Panc1 (cell line): ENCODE measurements around the gene OR51B4. TPM values are rescaled to one million over a fixed set of nuclear protein-coding genes. Genes with fewer than 3 reads are reported as not detected.

Experiments used
- ATAC-seq: fragments of 200-7000 bp; cut with Tn5 transposase; 2 replicates; pipeline ENCODE4 v1.9.1; 2020; ENCODE audit warnings: mild to moderate bottlenecking, moderate library complexity
- BruUV-seq: library from RNA; stranded (reverse); fragments of 400-500 nt; replicated peaks from 2 replicates; lab custom pipeline; 2021; lab: Mats Ljungman, UMichigan
- CTCF ChIA-PET: fragments of 300-600 bp; sonication (Branson Sonifier 250); formaldehyde crosslinking; loops from one replicate; lab custom pipeline; 2022; ENCODE audit warnings: antibody characterized with exemption; lab: Charles Lee
- POLR2A ChIA-PET: fragments of 300-600 bp; sonication (Branson Sonifier 250); formaldehyde crosslinking; loops from one replicate; lab custom pipeline; 2022; ENCODE audit warnings: antibody characterized with exemption; lab: Charles Lee
- DNase-seq: peaks from one replicate; pipeline ENCODE4 v3.0.0-alpha.2; 2010; ENCODE audit warnings: low read depth, low spot score
- H3K27ac ChIP-seq: 2 replicates; pipeline ENCODE4 v1.5.1; 2011; ENCODE audit warnings: mild to moderate bottlenecking, low read length, inconsistent platforms
- H3K27me3 ChIP-seq: fragments of 200-500 bp; sonication (Bioruptor generic); 2 replicates; pipeline ENCODE4 v1.6.0; 2014; ENCODE audit warnings: low read length, inconsistent platforms; ENCODE audit not compliant: control insufficient read depth, insufficient read depth
- H3K36me3 ChIP-seq: fragments of 200-500 bp; sonication (Bioruptor generic); 2 replicates; pipeline ENCODE4 v1.5.1; 2014; ENCODE audit warnings: inconsistent platforms, mild to moderate bottlenecking, low read length, moderate library complexity; ENCODE audit not compliant: control insufficient read depth, insufficient read depth
- H3K4me1 ChIP-seq: 2 replicates; pipeline ENCODE4 v1.5.1; 2011; ENCODE audit warnings: inconsistent platforms, mild to moderate bottlenecking, low read length, moderate library complexity; ENCODE audit not compliant: control insufficient read depth, insufficient read depth
- H3K4me3 ChIP-seq, 2 experiments: 2 replicates each; pipeline ENCODE4 v1.5.1; 2011 to 2012; ENCODE audit warnings: low read depth in 2 of 2, low read length in 2 of 2, mild to moderate bottlenecking in 2 of 2, inconsistent platforms in 1 of 2, moderate library complexity in 1 of 2
- H3K9me3 ChIP-seq: fragments of 200-500 bp; sonication (Bioruptor generic); 2 replicates; pipeline ENCODE4 v1.5.1; 2014; ENCODE audit warnings: low read depth, mild to moderate bottlenecking, inconsistent platforms, low read length, moderate library complexity; ENCODE audit not compliant: control insufficient read depth, insufficient read depth
- POLR2AphosphoS5 ChIP-seq: IDR thresholded peaks from 2 replicates; pipeline ENCODE4 v1.6.1; 2012; ENCODE audit warnings: mild to moderate bottlenecking, low read depth, low read length, moderate library complexity
- SIN3A ChIP-seq: IDR thresholded peaks from 2 replicates; pipeline ENCODE4 v1.6.1; 2012; ENCODE audit warnings: low read depth, mild to moderate bottlenecking, low read length, moderate library complexity, borderline replicate concordance; ENCODE audit not compliant: insufficient read depth
- TCF7L2 ChIP-seq: IDR thresholded peaks from 2 replicates; pipeline ENCODE4 v1.6.1; 2011; ENCODE audit warnings: mild to moderate bottlenecking, low read depth, low read length, inconsistent platforms
- in situ Hi-C: cut with HindIII; loops from 2 replicates; pipeline ENCODE4 v1.10.0; 2016; ENCODE audit warnings: low sequenced_read_pairs, low pct_unique_long_range_greater_than_20kb
- intact Hi-C: fragments of 100-400 bp; cut with micrococcal nuclease; formaldehyde crosslinking; loops from one replicate; pipeline ENCODE4 v1.10.0; 2022; ENCODE audit not compliant: unreplicated experiment
- total RNA-seq: library from RNA; stranded (reverse); gene quantifications from one replicate; pipeline ENCODE4 v1.2.1, GENCODE V29; 2021; ENCODE audit not compliant: unreplicated experiment
- TF ChIP-seq, protein P1 (sequence below): fragments of 450-650 bp; IDR thresholded peaks from 2 replicates; pipeline ENCODE4 v1.5.1; 2017; ENCODE audit warnings: mild to moderate bottlenecking
- TF ChIP-seq, protein P2 (sequence below), 2 experiments: IDR thresholded peaks; 2 replicates each; pipeline ENCODE4 v1.6.1; 2011 to 2012; ENCODE audit warnings: low read depth in 2 of 2, control low read depth in 1 of 2, low read length in 1 of 2, mild to moderate bottlenecking in 1 of 2, moderate library complexity in 1 of 2; ENCODE audit not compliant: insufficient read depth in 1 of 2

OR51B4 gene
- total RNA-seq, 1 experiment from 2014 or later, result not detected

- Histone ChIP-seq H3K36me3 (no peaks in the 10 kb centered on the region), H3K27me3 (no peaks in the 10 kb centered on the region), H3K9me3 (no peaks in the 10 kb centered on the region), H3K4me3 (no peak overlapping the region), H3K4me1 (peaks cover 7% of the 10 kb centered on the region; the same call in 1 of the 2 replicates), H3K27ac (no peak overlapping the region)
- POLR2A ChIA-PET, result no interaction called here
- ATAC-seq (peak; percentile 99), DNase-seq (peak; percentile 100)
- intact Hi-C loops (loop anchor here (10.0 kb wide), 1 partner anchor 1096 kb away; no protein-coding TSS in a partner anchor), in situ Hi-C loops (no loop called here)
- no peak for TF ChIP-seq TCF7L2
- TF ChIP-seq POLR2AphosphoS5, result peak; percentile 25; the same call in 1 of the 2 replicates
- TF ChIP-seq, protein P1, sequence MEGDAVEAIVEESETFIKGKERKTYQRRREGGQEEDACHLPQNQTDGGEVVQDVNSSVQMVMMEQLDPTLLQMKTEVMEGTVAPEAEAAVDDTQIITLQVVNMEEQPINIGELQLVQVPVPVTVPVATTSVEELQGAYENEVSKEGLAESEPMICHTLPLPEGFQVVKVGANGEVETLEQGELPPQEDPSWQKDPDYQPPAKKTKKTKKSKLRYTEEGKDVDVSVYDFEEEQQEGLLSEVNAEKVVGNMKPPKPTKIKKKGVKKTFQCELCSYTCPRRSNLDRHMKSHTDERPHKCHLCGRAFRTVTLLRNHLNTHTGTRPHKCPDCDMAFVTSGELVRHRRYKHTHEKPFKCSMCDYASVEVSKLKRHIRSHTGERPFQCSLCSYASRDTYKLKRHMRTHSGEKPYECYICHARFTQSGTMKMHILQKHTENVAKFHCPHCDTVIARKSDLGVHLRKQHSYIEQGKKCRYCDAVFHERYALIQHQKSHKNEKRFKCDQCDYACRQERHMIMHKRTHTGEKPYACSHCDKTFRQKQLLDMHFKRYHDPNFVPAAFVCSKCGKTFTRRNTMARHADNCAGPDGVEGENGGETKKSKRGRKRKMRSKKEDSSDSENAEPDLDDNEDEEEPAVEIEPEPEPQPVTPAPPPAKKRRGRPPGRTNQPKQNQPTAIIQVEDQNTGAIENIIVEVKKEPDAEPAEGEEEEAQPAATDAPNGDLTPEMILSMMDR, result no peak
- BruUV-seq, result no TSS peak
- CTCF ChIA-PET, result no interaction called here
These were observed 21.1 kb downstream of the OR51B4 start for GRCh38 chr11:5280582-5281102.

DNA sequence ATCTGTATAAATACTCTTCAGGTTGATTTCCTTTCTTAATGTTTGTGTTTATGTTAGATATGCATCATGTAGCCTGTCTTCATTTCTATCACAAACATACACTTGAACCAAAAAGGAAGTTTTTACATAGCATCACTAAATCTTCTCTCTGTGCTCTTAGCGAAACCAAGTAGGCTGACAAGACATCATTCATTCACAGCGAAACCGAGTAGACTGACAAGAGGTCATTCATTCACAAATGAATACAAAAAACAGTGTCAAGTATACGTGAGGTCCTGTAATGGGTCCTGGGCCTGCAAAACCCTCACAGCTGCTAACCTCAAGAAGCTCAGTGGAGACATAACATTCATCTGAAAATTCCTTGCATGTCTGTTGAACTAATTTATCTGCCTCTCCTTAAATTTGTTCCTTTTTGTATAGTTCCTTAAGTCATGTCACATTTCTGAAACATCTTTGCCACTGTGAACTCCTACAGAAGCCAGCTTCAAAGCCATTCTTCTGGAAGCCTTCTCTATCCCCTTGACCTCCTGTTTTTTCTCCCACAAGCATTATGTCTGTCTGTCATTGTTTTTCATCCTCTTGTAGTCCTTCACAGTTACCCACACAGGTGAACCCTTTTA lies 22.2 kb downstream of the OR51B4 start:
- Histone ChIP-seq H3K4me3 (no peak overlapping the region), H3K4me1 (peaks cover 7% of the 10 kb centered on the region; the same call in 1 of the 2 replicates), H3K27ac (0 out of 2 replicates have a peak overlapping the region, but pooled peaks have one; percentile 18), H3K9me3 (no peaks in the 10 kb centered on the region), H3K36me3 (no peaks in the 10 kb centered on the region), H3K27me3 (no peaks in the 10 kb centered on the region)
- ChIA-PET CTCF (no interaction called here), POLR2A (no interaction called here)
- no peak for ATAC-seq
- BruUV-seq, result no TSS peak
- no peak for DNase-seq
- in situ Hi-C loops (no loop called here), intact Hi-C loops (loop anchor here (10.0 kb wide), 1 partner anchor 1095 kb away; no protein-coding TSS in a partner anchor)
- TF ChIP-seq POLR2AphosphoS5, result no peak
- TF ChIP-seq TCF7L2, result no peak
- no peak for TF ChIP-seq SIN3A
- TF ChIP-seq, protein P2, sequence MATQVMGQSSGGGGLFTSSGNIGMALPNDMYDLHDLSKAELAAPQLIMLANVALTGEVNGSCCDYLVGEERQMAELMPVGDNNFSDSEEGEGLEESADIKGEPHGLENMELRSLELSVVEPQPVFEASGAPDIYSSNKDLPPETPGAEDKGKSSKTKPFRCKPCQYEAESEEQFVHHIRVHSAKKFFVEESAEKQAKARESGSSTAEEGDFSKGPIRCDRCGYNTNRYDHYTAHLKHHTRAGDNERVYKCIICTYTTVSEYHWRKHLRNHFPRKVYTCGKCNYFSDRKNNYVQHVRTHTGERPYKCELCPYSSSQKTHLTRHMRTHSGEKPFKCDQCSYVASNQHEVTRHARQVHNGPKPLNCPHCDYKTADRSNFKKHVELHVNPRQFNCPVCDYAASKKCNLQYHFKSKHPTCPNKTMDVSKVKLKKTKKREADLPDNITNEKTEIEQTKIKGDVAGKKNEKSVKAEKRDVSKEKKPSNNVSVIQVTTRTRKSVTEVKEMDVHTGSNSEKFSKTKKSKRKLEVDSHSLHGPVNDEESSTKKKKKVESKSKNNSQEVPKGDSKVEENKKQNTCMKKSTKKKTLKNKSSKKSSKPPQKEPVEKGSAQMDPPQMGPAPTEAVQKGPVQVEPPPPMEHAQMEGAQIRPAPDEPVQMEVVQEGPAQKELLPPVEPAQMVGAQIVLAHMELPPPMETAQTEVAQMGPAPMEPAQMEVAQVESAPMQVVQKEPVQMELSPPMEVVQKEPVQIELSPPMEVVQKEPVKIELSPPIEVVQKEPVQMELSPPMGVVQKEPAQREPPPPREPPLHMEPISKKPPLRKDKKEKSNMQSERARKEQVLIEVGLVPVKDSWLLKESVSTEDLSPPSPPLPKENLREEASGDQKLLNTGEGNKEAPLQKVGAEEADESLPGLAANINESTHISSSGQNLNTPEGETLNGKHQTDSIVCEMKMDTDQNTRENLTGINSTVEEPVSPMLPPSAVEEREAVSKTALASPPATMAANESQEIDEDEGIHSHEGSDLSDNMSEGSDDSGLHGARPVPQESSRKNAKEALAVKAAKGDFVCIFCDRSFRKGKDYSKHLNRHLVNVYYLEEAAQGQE (IDR thresholded peaks at IDR 0.05; ENCODE audit: insufficient read depth in 1 of 2, low read depth in 2 of 2, low read length in 1 of 2), result no peak
- TF ChIP-seq, protein P1, result no peak
